ENCODE data around the gene ADGRF5. TPM values are rescaled to one million over a fixed set of nuclear protein-coding genes. Genes with fewer than 3 reads are reported as not detected.

The ADGRF5 gene
- total and polyA plus RNA-seq, 10 donors: 5.2 to 129 (median 82.3) TPM

- Histone ChIP-seq H3K4me3 (no peak overlapping the region), H3K27ac (no peak overlapping the region), H3K4me1 (no peaks in the 10 kb centered on the region), H3K9me3 (no peaks in the 10 kb centered on the region), H3K27me3 (replicated peaks in 1 of 7) (no peaks in the 10 kb centered on the region), H3K36me3 (no peaks in the 10 kb centered on the region)
- no peak for TF ChIP-seq POLR2A (IDR thresholded peaks at IDR 0.05)
- TF ChIP-seq POLR2AphosphoS5 (IDR thresholded peaks at IDR 0.05): no peak
- no peak for TF ChIP-seq CTCF (IDR thresholded peaks at IDR 0.05 in 8 of 11, conservative IDR thresholded peaks at IDR 0.05 in 3 of 11)
- no peak for DNase-seq
- WGBS, 5 donors: 74 to 90% (median 81%) methylated on average over 5 of the region's 5 CpGs
- intact Hi-C loops (cut with DNase I; ENCODE audit: low total_unique reads): no loop called here
Measured at GRCh38 chr6:46963626-46964025, 41.9 kb upstream of the ADGRF5 start.

GRCh38 chr6:46963039-46963438 is 41.3 kb upstream of the ADGRF5 start:
- no peaks in the 10 kb centered on the region for H3K36me3 ChIP-seq
- no peaks in the 10 kb centered on the region for H3K9me3 ChIP-seq
- intact Hi-C loops (cut with DNase I; ENCODE audit: low total_unique reads): no loop called here
- H3K27ac ChIP-seq: no peak overlapping the region
- no peak overlapping the region for H3K4me3 ChIP-seq
- DNase-seq: no peak
- no peaks in the 10 kb centered on the region for H3K4me1 ChIP-seq
- no peak for TF ChIP-seq POLR2AphosphoS5 (IDR thresholded peaks at IDR 0.05)
- no peak for TF ChIP-seq CTCF (IDR thresholded peaks at IDR 0.05 in 8 of 11, conservative IDR thresholded peaks at IDR 0.05 in 3 of 11)
- TF ChIP-seq POLR2A (IDR thresholded peaks at IDR 0.05): no peak
- no peaks in the 10 kb centered on the region for H3K27me3 ChIP-seq (replicated peaks in 1 of 7)

GRCh38 chr6:46961711-46962110 is 40.0 kb upstream of the ADGRF5 start:
- no peaks in the 10 kb centered on the region for H3K36me3 ChIP-seq
- TF ChIP-seq CTCF (IDR thresholded peaks at IDR 0.05 in 8 of 11, conservative IDR thresholded peaks at IDR 0.05 in 3 of 11): no peak
- TF ChIP-seq POLR2AphosphoS5 (IDR thresholded peaks at IDR 0.05): no peak
- TF ChIP-seq POLR2A (IDR thresholded peaks at IDR 0.05): no peak
- H3K27me3 ChIP-seq (replicated peaks in 1 of 7): no peaks in the 10 kb centered on the region
- no peak overlapping the region for H3K27ac ChIP-seq
- no peak overlapping the region for H3K4me3 ChIP-seq
- H3K9me3 ChIP-seq: no peaks in the 10 kb centered on the region
- 75 to 92% (median 85%) methylated on average over 5 of the region's 5 CpGs for WGBS, 5 donors
- H3K4me1 ChIP-seq: no peaks in the 10 kb centered on the region
- intact Hi-C loops (cut with DNase I; ENCODE audit: low total_unique reads): no loop called here
- DNase-seq: no peak

GRCh38 chr6:46961232-46961631 is 39.5 kb upstream of the ADGRF5 start:
- H3K9me3 ChIP-seq: no peaks in the 10 kb centered on the region
- intact Hi-C loops (cut with DNase I; ENCODE audit: low total_unique reads): no loop called here
- H3K27me3 ChIP-seq (replicated peaks in 1 of 7): no peaks in the 10 kb centered on the region
- TF ChIP-seq POLR2AphosphoS5 (IDR thresholded peaks at IDR 0.05): no peak
- no peak for TF ChIP-seq CTCF (IDR thresholded peaks at IDR 0.05 in 8 of 11, conservative IDR thresholded peaks at IDR 0.05 in 3 of 11)
- no peak for TF ChIP-seq POLR2A (IDR thresholded peaks at IDR 0.05)
- no peaks in the 10 kb centered on the region for H3K36me3 ChIP-seq
- DNase-seq: no peak
- no peak overlapping the region for H3K4me3 ChIP-seq
- H3K4me1 ChIP-seq: no peaks in the 10 kb centered on the region
- H3K27ac ChIP-seq: no peak overlapping the region
